ENCODE data around the gene PWP2. TPM values are rescaled to one million over a fixed set of nuclear protein-coding genes. Genes with fewer than 3 reads are reported as not detected.

The PWP2 gene
- total RNA-seq, 1 donor from 2014 or later: 7.4 TPM

DNA sequence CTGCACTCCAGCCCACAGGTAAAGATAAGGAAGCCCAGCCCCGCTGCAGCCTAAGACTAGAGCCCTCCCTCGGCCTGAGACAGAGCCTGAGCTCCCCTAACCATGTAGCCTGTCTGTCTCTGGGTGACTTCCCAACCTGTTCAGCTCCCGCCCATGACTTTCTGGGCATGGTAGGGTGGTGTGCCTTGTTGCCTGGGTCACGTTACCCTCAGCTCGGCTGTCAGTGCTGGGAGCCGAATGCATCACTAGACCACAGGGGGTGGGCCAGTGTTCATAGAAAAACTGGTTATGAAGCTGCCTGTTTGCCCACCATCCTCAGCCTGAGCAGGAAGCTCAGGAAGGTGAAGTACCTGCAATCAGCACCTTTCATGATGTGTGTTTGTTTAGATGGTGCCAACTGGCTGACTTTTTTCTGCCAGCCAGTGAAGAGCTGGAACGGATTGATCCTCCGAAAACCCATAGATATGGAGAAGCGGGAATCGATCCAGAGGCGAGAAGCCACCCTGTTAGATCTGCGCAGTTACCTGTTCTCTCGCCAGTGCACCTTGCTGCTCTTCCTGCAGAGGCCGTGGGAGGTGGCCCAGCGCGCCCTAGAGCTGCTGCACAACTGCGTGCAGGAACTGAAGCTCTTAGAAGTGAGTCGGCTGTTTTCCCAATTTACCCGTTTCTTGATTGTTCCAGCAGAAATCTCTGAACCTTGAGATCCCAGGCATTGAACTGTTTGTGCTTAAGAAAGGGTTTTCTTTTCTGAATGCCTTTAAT is 43.9 kb upstream of the PWP2 start:
- no peak overlapping the region for H3K4me3 ChIP-seq
- DNase-seq: no peak
- H3K36me3 ChIP-seq: peaks cover 64% of the 10 kb centered on the region
- H3K4me1 ChIP-seq: peaks cover 3% of the 10 kb centered on the region
- no peaks in the 10 kb centered on the region for H3K9me3 ChIP-seq (replicated peaks)
- H3K27ac ChIP-seq (replicated peaks): no peak overlapping the region
- TF ChIP-seq, protein P1, sequence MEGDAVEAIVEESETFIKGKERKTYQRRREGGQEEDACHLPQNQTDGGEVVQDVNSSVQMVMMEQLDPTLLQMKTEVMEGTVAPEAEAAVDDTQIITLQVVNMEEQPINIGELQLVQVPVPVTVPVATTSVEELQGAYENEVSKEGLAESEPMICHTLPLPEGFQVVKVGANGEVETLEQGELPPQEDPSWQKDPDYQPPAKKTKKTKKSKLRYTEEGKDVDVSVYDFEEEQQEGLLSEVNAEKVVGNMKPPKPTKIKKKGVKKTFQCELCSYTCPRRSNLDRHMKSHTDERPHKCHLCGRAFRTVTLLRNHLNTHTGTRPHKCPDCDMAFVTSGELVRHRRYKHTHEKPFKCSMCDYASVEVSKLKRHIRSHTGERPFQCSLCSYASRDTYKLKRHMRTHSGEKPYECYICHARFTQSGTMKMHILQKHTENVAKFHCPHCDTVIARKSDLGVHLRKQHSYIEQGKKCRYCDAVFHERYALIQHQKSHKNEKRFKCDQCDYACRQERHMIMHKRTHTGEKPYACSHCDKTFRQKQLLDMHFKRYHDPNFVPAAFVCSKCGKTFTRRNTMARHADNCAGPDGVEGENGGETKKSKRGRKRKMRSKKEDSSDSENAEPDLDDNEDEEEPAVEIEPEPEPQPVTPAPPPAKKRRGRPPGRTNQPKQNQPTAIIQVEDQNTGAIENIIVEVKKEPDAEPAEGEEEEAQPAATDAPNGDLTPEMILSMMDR (IDR thresholded peaks at IDR 0.05; ENCODE audit: borderline replicate concordance): no peak
- intact Hi-C loops (cut with micrococcal nuclease): no loop called here
- no peaks in the 10 kb centered on the region for H3K27me3 ChIP-seq (ENCODE audit: low read depth)

DNA sequence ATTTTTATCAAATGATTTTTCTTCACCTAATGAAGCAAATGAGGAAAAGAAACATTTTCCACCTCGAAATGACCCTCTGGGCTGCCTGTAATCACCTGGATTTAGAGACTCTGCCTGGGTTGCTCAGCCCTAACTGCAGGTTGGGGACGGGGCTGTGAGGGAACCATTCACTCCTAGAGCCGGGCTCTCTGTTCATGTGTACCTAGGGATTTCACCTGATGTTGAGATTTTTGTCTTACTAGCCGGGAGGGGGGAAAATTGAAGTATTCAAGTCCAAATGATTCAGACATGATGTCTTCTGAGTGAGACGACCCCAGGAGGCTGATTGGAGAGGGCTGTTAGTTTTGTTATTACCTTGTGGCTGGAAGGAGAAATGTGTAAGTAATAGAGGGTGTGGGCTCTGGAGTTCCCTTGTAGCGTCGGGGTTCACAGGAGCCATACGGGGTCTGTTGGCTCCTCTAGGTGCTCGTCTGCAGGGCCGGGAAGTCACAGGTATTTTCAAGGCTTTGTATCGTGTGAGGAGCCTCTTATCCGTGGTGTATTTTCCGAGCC is 42.3 kb upstream of the PWP2 start:
- Histone ChIP-seq H3K9me3 (replicated peaks) (no peaks in the 10 kb centered on the region), H3K4me3 (no peak overlapping the region), H3K27me3 (ENCODE audit: low read depth) (no peaks in the 10 kb centered on the region), H3K4me1 (peaks cover 3% of the 10 kb centered on the region), H3K36me3 (peaks cover 64% of the 10 kb centered on the region), H3K27ac (replicated peaks) (no peak overlapping the region)
- intact Hi-C loops (cut with micrococcal nuclease): no loop called here
- no peak for DNase-seq
- TF ChIP-seq, protein P1 (IDR thresholded peaks at IDR 0.05; ENCODE audit: borderline replicate concordance): no peak

DNA sequence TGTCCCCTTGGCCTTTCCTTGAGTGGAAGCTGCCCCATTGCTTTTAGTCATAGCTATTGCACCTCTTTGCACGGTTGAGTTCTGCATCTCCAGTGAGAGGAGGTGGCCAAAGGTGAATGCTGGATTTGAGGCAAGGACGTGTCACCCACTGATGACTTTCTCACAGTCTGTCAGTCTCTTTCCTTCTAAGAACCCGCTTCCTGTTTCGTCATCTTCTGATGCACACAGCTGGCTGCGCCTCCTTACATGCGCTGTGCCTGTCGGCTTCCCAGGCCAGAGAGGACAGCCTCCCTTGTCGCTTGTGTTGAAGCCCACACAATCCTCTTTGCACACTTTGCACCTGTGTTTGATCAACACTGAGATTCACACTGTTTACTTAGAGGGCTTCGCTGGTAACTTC is 41.8 kb upstream of the PWP2 start:
- Histone ChIP-seq H3K27me3 (ENCODE audit: low read depth) (no peaks in the 10 kb centered on the region), H3K4me3 (no peak overlapping the region), H3K36me3 (peaks cover 62% of the 10 kb centered on the region), H3K27ac (replicated peaks) (no peak overlapping the region), H3K4me1 (peaks cover 3% of the 10 kb centered on the region), H3K9me3 (replicated peaks) (no peaks in the 10 kb centered on the region)
- TF ChIP-seq, protein P1 (IDR thresholded peaks at IDR 0.05; ENCODE audit: borderline replicate concordance): no peak
- DNase-seq: no peak
- intact Hi-C loops (cut with micrococcal nuclease): no loop called here

DNA sequence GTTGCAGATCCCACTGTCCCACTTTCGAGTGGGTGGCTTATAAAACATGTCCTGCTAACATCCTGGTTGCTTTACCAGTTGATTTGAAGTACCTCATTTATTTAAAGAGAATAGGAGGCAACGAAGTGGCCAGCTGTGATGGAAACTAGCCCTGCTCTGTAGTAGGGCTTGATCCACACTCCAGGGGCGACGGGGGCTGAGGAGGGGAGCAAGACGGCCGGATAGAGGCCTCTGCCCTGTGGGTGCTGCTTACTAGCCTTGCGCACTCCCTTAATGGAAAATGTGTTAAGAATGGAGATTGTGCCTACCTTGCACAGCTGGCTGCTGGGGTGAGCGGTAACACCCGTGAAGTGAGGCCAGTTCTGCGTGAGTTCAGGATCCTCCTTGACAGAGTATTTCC is 41.1 kb upstream of the PWP2 start:
- Histone ChIP-seq H3K27ac (replicated peaks) (no peak overlapping the region), H3K4me1 (peaks cover 3% of the 10 kb centered on the region), H3K36me3 (peaks cover 59% of the 10 kb centered on the region), H3K4me3 (no peak overlapping the region), H3K27me3 (ENCODE audit: low read depth) (no peaks in the 10 kb centered on the region), H3K9me3 (replicated peaks) (no peaks in the 10 kb centered on the region)
- DNase-seq: no peak
- TF ChIP-seq, protein P1 (IDR thresholded peaks at IDR 0.05; ENCODE audit: borderline replicate concordance): no peak
- intact Hi-C loops (cut with micrococcal nuclease): no loop called here

DNA sequence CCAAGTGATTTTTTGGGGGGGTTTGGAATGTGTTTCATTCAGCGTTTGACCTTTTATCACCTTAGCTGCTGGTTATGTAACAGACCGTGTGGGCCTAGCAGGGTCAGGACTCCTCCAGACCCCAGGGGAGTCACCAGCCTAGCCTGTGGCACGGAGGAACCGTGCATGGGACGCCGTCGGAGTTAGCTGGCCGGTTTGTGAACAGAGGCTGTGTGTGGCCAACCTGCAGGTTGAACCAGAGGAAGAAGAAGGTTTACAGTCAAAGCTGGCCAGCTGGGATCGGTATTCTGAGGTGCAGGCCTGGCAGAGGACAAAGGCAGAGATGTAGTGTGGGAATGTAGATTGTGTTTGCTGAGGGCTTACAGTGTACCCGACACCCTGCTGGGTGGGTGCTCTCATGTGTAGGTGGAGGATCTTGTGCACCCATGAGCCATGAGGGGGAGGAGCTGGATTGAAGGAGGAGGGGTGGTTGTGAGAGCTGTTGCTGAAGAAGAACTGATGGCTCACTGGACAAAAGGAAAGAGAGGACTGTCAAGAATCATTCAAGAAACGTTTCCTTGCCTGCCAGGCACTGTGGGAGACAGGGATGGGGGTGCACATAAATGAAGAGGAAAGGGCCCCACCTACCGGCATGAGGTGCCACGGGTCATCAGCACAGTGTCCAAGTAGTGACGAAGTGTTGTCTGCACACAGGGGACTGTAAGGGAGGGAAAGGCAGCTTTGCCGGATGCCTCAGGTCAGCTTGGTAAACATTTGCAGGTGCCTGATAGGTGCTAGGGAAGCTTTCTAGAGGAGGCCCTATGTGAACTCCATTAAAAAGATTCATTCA is 40.0 kb upstream of the PWP2 start:
- H3K27ac ChIP-seq (replicated peaks): no peak overlapping the region
- peaks cover 3% of the 10 kb centered on the region for H3K4me1 ChIP-seq
- H3K9me3 ChIP-seq (replicated peaks): no peaks in the 10 kb centered on the region
- peaks cover 52% of the 10 kb centered on the region for H3K36me3 ChIP-seq
- intact Hi-C loops (cut with micrococcal nuclease): no loop called here
- no peak overlapping the region for H3K4me3 ChIP-seq
- TF ChIP-seq, protein P1 (IDR thresholded peaks at IDR 0.05; ENCODE audit: borderline replicate concordance): no peak
- no peaks in the 10 kb centered on the region for H3K27me3 ChIP-seq (ENCODE audit: low read depth)
- DNase-seq: no peak

Data from left ventricle myocardium inferior (tissue), 1 donor.